ENCODE data around the gene DCAF16. TPM values are rescaled to one million over a fixed set of nuclear protein-coding genes. Genes with fewer than 3 reads are reported as not detected.

Gene DCAF16
- total RNA-seq, 4 donors from 2014 or later, result 28.3 to 36.1 (median 31.9) TPM

DNA sequence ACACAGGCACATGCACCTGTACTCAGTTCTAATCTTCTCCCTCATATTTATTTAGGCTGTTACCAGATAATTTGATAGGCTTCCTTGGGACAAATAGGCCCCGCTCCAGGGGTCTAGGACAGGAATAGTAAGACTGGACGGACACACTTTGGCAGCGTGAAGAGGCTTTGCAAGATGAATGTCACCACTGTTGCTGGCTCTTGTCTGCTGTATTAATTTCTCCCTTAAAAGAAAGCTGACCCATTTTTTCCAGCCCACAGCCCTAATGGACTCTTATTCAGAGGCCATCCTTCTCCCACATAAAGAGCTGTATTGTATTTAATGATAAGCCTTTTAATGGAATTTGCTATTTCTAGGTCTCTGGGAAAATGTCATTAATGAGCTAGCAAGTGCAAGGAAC is 47.1 kb downstream of the DCAF16 start:
- TF ChIP-seq, protein P1, sequence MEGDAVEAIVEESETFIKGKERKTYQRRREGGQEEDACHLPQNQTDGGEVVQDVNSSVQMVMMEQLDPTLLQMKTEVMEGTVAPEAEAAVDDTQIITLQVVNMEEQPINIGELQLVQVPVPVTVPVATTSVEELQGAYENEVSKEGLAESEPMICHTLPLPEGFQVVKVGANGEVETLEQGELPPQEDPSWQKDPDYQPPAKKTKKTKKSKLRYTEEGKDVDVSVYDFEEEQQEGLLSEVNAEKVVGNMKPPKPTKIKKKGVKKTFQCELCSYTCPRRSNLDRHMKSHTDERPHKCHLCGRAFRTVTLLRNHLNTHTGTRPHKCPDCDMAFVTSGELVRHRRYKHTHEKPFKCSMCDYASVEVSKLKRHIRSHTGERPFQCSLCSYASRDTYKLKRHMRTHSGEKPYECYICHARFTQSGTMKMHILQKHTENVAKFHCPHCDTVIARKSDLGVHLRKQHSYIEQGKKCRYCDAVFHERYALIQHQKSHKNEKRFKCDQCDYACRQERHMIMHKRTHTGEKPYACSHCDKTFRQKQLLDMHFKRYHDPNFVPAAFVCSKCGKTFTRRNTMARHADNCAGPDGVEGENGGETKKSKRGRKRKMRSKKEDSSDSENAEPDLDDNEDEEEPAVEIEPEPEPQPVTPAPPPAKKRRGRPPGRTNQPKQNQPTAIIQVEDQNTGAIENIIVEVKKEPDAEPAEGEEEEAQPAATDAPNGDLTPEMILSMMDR (IDR thresholded peaks at IDR 0.05), result no peak
- no peak for TF ChIP-seq POLR2A (IDR thresholded peaks at IDR 0.05)
- DNase-seq (ENCODE audit: low spot score in 2 of 2), result no peak
- intact Hi-C loops (cut with DNase I; ENCODE audit: low total_unique reads), result no loop called here
- no peak overlapping the region for H3K4me3 ChIP-seq (ENCODE audit: low read depth, poor library complexity, severe bottlenecking)
- 86 to 96% methylated on average over 3 of the region's 3 CpGs for WGBS, 2 donors

DNA sequence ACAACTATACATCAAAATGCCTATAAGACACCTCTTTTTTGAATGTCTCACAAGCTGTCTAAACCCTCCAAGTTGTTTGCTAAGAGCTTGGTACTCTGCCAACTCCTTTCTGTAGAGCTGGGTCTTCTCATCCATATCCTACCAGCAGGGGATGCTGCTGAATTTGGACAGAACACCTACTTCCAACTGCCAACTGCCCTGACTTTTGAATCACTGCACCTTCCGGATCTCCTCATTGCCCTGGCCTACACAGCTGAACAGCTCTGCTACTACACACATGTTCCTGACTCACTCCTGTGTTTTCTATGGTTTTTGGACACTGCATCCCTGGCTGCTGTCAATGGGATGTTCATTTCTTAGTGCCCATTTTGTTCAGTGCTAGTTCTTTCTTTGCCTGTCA is 47.8 kb downstream of the DCAF16 start:
- DNase-seq (ENCODE audit: low spot score in 2 of 2), result no peak
- intact Hi-C loops (cut with DNase I; ENCODE audit: low total_unique reads), result no loop called here
- TF ChIP-seq, protein P1 (IDR thresholded peaks at IDR 0.05), result no peak
- no peak for TF ChIP-seq POLR2A (IDR thresholded peaks at IDR 0.05)
- no peak overlapping the region for H3K4me3 ChIP-seq (ENCODE audit: low read depth, poor library complexity, severe bottlenecking)
- 56 to 67% methylated on average over 1 of the region's 1 CpG for WGBS, 2 donors

DNA sequence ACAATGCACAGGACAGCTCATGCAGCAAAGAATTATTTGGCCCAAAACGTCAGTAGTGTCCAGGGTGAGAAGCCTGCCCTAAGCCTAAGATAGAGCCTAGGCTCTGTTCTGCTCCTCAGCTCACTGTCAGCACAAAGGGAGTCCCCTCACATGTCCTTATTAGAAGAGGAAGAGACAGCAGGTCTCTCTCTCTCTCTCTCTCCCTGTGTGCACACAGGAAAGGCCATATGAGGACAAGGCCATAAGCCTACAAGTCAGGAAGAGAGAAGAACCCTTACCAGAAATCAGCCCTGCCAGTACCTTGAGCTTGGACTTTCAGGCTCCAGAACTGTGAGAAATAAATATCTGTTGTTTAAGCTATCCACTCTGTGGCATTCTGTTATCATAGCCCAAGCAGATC is 49.5 kb downstream of the DCAF16 start:
- TF ChIP-seq, protein P1 (IDR thresholded peaks at IDR 0.05), result no peak
- TF ChIP-seq POLR2A (IDR thresholded peaks at IDR 0.05), result no peak
- WGBS, 2 donors, result 54 to 67% methylated on average over 1 of the region's 1 CpG
- intact Hi-C loops (cut with DNase I; ENCODE audit: low total_unique reads), result no loop called here
- no peak for DNase-seq (ENCODE audit: low spot score in 2 of 2)
- H3K4me3 ChIP-seq (ENCODE audit: low read depth, poor library complexity, severe bottlenecking), result no peak overlapping the region

DNA sequence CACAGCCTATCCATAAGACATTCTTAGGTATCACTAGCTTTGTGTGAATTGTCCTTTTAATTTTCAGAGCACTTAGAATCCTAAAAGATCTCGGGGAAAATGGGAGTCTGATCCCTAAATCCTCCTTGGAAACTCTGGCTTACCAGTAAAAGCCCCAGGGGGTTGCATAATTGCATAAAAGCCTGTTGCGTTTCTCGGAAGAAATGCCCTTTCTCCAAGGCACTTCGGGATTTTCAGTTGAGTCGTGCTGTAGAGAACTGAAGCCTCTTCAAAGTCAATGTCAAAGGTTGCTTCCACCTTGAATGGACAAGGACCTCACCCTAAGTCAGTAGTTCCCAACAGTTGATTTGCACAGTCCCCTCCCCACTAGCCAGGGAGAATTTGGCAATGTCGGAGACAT is 49.9 kb downstream of the DCAF16 start:
- intact Hi-C loops (cut with DNase I; ENCODE audit: low total_unique reads), result no loop called here
- no peak overlapping the region for H3K4me3 ChIP-seq (ENCODE audit: low read depth, poor library complexity, severe bottlenecking)
- no peak for TF ChIP-seq POLR2A (IDR thresholded peaks at IDR 0.05)
- TF ChIP-seq, protein P1 (IDR thresholded peaks at IDR 0.05), result no peak
- WGBS, 2 donors, result 81 to 83% methylated on average over 6 of the region's 6 CpGs
- no peak for DNase-seq (ENCODE audit: low spot score in 2 of 2)

DNA sequence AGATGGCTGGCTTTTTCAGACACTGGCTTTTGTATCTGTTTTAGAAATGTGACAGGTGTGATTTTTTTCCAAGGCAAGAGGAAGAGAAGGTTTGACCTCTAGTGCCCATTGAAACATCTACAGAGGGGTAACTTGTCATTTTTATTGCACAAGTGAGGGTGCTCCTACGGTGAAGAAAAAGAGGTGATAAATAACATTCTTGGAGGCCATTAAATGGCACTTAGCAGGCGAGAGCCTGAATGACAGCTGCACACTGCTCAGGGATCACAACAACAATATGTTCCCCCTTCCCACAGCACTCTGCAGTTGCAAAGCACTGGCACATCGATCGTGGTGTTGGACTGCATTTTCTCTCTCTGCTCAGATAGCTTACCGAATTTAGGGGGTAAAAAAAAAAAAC is 52.1 kb downstream of the DCAF16 start:
- TF ChIP-seq, protein P1 (IDR thresholded peaks at IDR 0.05), result no peak
- no peak for TF ChIP-seq POLR2A (IDR thresholded peaks at IDR 0.05)
- 42 to 51% methylated on average over 5 of the region's 5 CpGs for WGBS, 2 donors
- no peak for DNase-seq (ENCODE audit: low spot score in 2 of 2)
- intact Hi-C loops (cut with DNase I; ENCODE audit: low total_unique reads), result no loop called here
- no peak overlapping the region for H3K4me3 ChIP-seq (ENCODE audit: low read depth, poor library complexity, severe bottlenecking)

DNA sequence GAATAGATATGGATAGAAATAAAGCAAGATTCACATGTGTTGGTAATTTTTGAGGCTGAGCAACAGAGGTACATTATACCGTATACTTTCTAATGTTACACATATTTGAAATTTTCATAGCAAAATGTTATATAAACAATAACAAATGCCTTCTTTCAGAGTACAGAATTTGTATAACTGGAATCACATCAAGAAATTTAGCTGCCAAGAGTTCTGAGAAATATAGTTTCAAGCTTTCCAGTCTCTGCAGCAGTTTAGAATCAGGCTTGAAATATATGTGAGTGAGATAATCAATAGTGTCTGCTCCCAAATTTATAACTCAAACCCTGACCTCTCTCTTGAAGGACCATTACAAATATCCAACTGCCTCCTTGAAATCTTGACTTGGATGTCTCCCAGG is 52.9 kb downstream of the DCAF16 start:
- 31 to 32% methylated on average over 1 of the region's 1 CpG for WGBS, 2 donors
- DNase-seq (ENCODE audit: low spot score in 2 of 2), result no peak
- intact Hi-C loops (cut with DNase I; ENCODE audit: low total_unique reads), result no loop called here
- no peak overlapping the region for H3K4me3 ChIP-seq (ENCODE audit: low read depth, poor library complexity, severe bottlenecking)
- no peak for TF ChIP-seq POLR2A (IDR thresholded peaks at IDR 0.05)
- TF ChIP-seq, protein P1 (IDR thresholded peaks at IDR 0.05), result no peak

All from lower leg skin (tissue), 4 donors.